NB4 (cell line): Measurements from ENCODE around the gene TFF2.

Experiments used
- MAX ChIP-seq: IDR thresholded peaks from 2 replicates; pipeline ENCODE4 v1.6.1; 2011; ENCODE audit warnings: low read depth, low read length
- POLR2A ChIP-seq: IDR thresholded peaks from 2 replicates; pipeline ENCODE4 v1.6.1; 2011; ENCODE audit warnings: mild to moderate bottlenecking; ENCODE audit not compliant: insufficient read length; ENCODE audit errors: extremely low read depth
- TF ChIP-seq, protein P1 (sequence below): IDR thresholded peaks from one replicate; pipeline ENCODE4 v1.5.1; 2012; ENCODE audit warnings: low read depth, low read length

GRCh38 chr21:42362700-42363099 is 11.9 kb upstream of the TFF2 start:
- TF ChIP-seq, protein P1, sequence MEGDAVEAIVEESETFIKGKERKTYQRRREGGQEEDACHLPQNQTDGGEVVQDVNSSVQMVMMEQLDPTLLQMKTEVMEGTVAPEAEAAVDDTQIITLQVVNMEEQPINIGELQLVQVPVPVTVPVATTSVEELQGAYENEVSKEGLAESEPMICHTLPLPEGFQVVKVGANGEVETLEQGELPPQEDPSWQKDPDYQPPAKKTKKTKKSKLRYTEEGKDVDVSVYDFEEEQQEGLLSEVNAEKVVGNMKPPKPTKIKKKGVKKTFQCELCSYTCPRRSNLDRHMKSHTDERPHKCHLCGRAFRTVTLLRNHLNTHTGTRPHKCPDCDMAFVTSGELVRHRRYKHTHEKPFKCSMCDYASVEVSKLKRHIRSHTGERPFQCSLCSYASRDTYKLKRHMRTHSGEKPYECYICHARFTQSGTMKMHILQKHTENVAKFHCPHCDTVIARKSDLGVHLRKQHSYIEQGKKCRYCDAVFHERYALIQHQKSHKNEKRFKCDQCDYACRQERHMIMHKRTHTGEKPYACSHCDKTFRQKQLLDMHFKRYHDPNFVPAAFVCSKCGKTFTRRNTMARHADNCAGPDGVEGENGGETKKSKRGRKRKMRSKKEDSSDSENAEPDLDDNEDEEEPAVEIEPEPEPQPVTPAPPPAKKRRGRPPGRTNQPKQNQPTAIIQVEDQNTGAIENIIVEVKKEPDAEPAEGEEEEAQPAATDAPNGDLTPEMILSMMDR, result no peak
- no peak for TF ChIP-seq POLR2A
- TF ChIP-seq MAX, result no peak
